ENCODE measurements around the gene GGCX. TPM values are rescaled to one million over a fixed set of nuclear protein-coding genes. Genes with fewer than 3 reads are reported as not detected.

GGCX gene
- total RNA-seq, 3 donors from 2014 or later (not counting 1 experiment from before 2014, with no cell fraction given) = 21.3 to 21.7 (median 21.4) TPM

DNA sequence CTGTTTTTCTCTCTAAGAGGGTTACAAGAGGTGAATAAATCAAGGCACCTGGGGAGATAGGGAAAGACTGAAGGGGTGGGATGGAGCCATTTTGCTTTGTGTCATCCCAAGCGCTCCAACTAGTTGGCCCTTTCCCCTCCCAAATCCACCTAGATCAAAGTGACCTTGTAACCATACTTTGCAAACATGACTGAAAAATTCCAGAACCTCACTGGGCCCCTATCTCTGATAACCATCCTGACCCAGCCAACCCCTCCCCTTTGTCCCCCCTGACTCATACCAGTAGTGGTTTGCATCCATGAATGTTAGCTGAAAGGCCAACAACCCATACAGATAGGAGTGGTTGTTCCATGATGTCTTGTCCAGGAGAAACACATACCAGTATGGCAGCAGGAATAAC, 3.1 kb downstream of the GGCX start:
- ATAC-seq = no peak
- peak overlapping the region in 1 of 2 donors; percentile 29 for H3K27ac Mint-ChIP-seq
- 92% methylated on average over 1 of the region's 1 CpG for WGBS (ENCODE audit: insufficient coverage)

DNA sequence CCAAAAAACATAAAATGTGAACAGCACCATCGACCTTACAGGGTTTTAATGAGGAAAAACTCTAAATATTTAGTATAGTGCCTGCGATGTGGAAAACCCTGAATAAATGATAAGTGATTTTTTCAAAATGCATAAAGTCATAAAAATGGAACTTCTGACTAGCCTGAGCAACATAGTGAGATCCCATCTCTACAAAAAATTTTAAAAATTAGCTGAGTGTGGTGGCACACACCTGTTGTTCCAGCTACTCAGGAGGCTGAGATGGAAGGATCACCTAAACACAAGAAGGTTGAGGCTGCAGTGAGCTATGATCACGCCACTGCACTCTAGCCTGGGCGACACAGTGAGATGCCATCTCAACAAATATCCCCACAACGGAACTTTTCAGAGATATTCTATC, 4.2 kb downstream of the GGCX start:
- Mint-ChIP-seq H3K36me3 (no peaks in the 10 kb centered on the region), H3K27me3 (ENCODE audit: low read depth in 2 of 2) (no peaks in the 10 kb centered on the region), H3K4me3 (no peak overlapping the region), H3K27ac (no peak overlapping the region), H3K9me3 (no peaks in the 10 kb centered on the region), H3K4me1 (peaks cover 19 to 30% of the 10 kb centered on the region in 2 donors)
- H3K4me3 ChIP-seq (ENCODE audit: low read length) = no peak overlapping the region
- H3K36me3 ChIP-seq (ENCODE audit: control insufficient read depth, insufficient read depth, low read length) = peaks cover 29% of the 10 kb centered on the region
- ATAC-seq (no peak), DNase-seq (no peak)
- no peaks in the 10 kb centered on the region for H3K27me3 ChIP-seq (ENCODE audit: control insufficient read depth, insufficient read depth, low read length)
- peaks cover 15% of the 10 kb centered on the region for H3K4me1 ChIP-seq (ENCODE audit: control insufficient read depth, insufficient read depth, low read length)
- TF ChIP-seq, protein P1, sequence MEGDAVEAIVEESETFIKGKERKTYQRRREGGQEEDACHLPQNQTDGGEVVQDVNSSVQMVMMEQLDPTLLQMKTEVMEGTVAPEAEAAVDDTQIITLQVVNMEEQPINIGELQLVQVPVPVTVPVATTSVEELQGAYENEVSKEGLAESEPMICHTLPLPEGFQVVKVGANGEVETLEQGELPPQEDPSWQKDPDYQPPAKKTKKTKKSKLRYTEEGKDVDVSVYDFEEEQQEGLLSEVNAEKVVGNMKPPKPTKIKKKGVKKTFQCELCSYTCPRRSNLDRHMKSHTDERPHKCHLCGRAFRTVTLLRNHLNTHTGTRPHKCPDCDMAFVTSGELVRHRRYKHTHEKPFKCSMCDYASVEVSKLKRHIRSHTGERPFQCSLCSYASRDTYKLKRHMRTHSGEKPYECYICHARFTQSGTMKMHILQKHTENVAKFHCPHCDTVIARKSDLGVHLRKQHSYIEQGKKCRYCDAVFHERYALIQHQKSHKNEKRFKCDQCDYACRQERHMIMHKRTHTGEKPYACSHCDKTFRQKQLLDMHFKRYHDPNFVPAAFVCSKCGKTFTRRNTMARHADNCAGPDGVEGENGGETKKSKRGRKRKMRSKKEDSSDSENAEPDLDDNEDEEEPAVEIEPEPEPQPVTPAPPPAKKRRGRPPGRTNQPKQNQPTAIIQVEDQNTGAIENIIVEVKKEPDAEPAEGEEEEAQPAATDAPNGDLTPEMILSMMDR (IDR thresholded peaks at IDR 0.05) = no peak
- no peaks in the 10 kb centered on the region for H3K9me3 ChIP-seq (ENCODE audit: control insufficient read depth, insufficient read depth, low read length)
- H3K27ac ChIP-seq (ENCODE audit: low read length) = no peak overlapping the region
- 94% methylated on average over 5 of the region's 5 CpGs for WGBS (ENCODE audit: insufficient coverage)
- intact Hi-C loops (cut with micrococcal nuclease) = no loop called here

More for the DNA sequence above, 3.1 kb downstream of the GGCX start:
- Mint-ChIP-seq H3K36me3 (no peaks in the 10 kb centered on the region), H3K4me1 (peaks cover 19 to 27% of the 10 kb centered on the region in 2 donors), H3K4me3 (no peak overlapping the region), H3K27me3 (ENCODE audit: low read depth in 2 of 2) (no peaks in the 10 kb centered on the region), H3K9me3 (no peaks in the 10 kb centered on the region)
- Histone ChIP-seq H3K4me3 (ENCODE audit: low read length) (no peak overlapping the region), H3K27ac (ENCODE audit: low read length) (no peak overlapping the region), H3K27me3 (ENCODE audit: control insufficient read depth, insufficient read depth, low read length) (no peaks in the 10 kb centered on the region), H3K36me3 (ENCODE audit: control insufficient read depth, insufficient read depth, low read length) (peaks cover 19% of the 10 kb centered on the region), H3K9me3 (ENCODE audit: control insufficient read depth, insufficient read depth, low read length) (no peaks in the 10 kb centered on the region), H3K4me1 (ENCODE audit: control insufficient read depth, insufficient read depth, low read length) (peaks cover 17% of the 10 kb centered on the region)
- no peak for DNase-seq
- TF ChIP-seq, protein P1 (IDR thresholded peaks at IDR 0.05) = no peak
- intact Hi-C loops (cut with micrococcal nuclease) = no loop called here

DNA sequence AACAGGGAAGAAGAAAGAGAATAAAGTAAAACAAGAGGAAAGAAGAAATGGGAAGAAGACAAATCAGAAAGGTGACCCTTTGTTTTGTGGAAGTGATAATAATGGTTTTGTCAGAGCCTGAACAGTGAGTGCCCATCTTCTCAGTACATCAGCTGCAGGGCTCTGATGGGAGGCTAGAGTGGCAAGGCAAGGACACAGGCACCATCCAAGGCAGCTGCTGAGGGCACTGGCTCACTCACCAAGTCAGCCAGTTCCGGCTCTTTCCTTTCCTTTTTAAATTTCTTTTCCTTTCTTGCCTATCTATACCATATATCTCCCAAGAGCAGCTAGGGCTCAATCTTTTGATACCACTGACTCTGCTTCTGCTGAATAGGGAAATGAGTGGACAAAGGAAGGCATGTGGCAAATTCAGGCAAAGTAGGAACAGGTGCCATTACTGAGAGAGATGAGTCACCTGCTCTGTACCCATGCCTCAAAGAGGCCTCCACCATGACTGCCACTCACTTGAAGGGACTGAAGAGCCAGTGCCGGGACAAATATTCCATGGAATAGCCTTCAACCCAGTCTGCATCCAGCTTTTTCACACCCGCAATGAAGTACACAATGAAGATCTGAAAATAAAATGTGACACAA, 6.2 kb downstream of the GGCX start:
- Histone ChIP-seq H3K27me3 (ENCODE audit: control insufficient read depth, insufficient read depth, low read length) (no peaks in the 10 kb centered on the region), H3K27ac (ENCODE audit: low read length) (no peak overlapping the region), H3K36me3 (ENCODE audit: control insufficient read depth, insufficient read depth, low read length) (peaks cover 43% of the 10 kb centered on the region), H3K4me3 (ENCODE audit: low read length) (no peak overlapping the region), H3K9me3 (ENCODE audit: control insufficient read depth, insufficient read depth, low read length) (no peaks in the 10 kb centered on the region), H3K4me1 (ENCODE audit: control insufficient read depth, insufficient read depth, low read length) (peaks cover 2% of the 10 kb centered on the region)
- intact Hi-C loops (cut with micrococcal nuclease) = no loop called here
- H3K36me3 Mint-ChIP-seq = no peaks in the 10 kb centered on the region
- H3K4me1 Mint-ChIP-seq = peaks cover 9 to 22% of the 10 kb centered on the region in 2 donors
- TF ChIP-seq, protein P1 (IDR thresholded peaks at IDR 0.05) = no peak
- no peak overlapping the region for H3K27ac Mint-ChIP-seq
- no peak overlapping the region for H3K4me3 Mint-ChIP-seq
- 90% methylated on average over 3 of the region's 3 CpGs for WGBS (ENCODE audit: insufficient coverage)
- ATAC-seq (no peak), DNase-seq (no peak)
- H3K9me3 Mint-ChIP-seq = no peaks in the 10 kb centered on the region
- no peaks in the 10 kb centered on the region for H3K27me3 Mint-ChIP-seq (ENCODE audit: low read depth in 2 of 2)

DNA sequence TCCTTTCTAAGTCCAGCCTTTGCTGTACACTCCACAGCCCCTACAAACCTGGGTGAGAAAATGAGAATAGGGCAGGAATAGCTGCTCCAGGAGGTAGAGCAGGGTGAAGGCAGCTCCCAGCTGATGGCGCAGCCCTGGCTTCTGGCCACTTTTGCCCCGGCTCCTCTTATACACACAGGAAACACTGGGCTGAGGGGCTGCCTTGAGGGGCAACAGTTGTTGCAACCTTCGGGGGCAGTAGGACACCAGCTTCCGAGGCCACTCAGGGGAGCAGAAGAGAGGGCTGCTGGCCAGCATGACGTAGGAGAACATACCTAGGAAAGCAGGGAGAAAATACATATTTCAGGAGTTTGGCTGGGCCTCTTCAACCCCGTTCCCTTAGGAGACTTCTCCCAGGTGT, 8.1 kb downstream of the GGCX start:
- Histone ChIP-seq H3K9me3 (ENCODE audit: control insufficient read depth, insufficient read depth, low read length) (no peaks in the 10 kb centered on the region), H3K4me3 (ENCODE audit: low read length) (no peak overlapping the region), H3K4me1 (ENCODE audit: control insufficient read depth, insufficient read depth, low read length) (no peaks in the 10 kb centered on the region), H3K36me3 (ENCODE audit: control insufficient read depth, insufficient read depth, low read length) (peaks cover 46% of the 10 kb centered on the region), H3K27me3 (ENCODE audit: control insufficient read depth, insufficient read depth, low read length) (no peaks in the 10 kb centered on the region), H3K27ac (ENCODE audit: low read length) (no peak overlapping the region)
- Mint-ChIP-seq H3K27ac (no peak overlapping the region), H3K27me3 (ENCODE audit: low read depth in 2 of 2) (no peaks in the 10 kb centered on the region), H3K36me3 (no peaks in the 10 kb centered on the region), H3K4me3 (no peak overlapping the region), H3K4me1 (peaks cover 0 to 15% of the 10 kb centered on the region in 2 donors), H3K9me3 (no peaks in the 10 kb centered on the region)
- DNase-seq = no peak
- TF ChIP-seq, protein P1 (IDR thresholded peaks at IDR 0.05) = no peak
- whole genome bisulfite sequencing (ENCODE audit: insufficient coverage) = 95% methylated on average over 6 of the region's 6 CpGs
- intact Hi-C loops (cut with micrococcal nuclease) = no loop called here
- no peak for ATAC-seq

Measured in natural killer cell (primary cell).